HG03066 (cell line): Measurements from ENCODE around the gene GFY.
A peak's percentile ranks its signal among the peaks of the same experiment; 100 is the strongest.
"Not testable (repeated sequence)": the region's sequence is repeated elsewhere in the genome, so short reads cannot be mapped to it uniquely, and the experiment has no call there.

Experiments used
- ATAC-seq: cut with Tn5 transposase; IDR thresholded peaks from one replicate; pipeline ENCODE4 v1.9.1; 2021; ENCODE audit warnings: low read depth; ENCODE audit not compliant: unreplicated experiment

Gene GFY

GRCh38 chr19:49468199-49468598 lies 43.0 kb downstream of the GFY start:
- no peak for ATAC-seq

DNA sequence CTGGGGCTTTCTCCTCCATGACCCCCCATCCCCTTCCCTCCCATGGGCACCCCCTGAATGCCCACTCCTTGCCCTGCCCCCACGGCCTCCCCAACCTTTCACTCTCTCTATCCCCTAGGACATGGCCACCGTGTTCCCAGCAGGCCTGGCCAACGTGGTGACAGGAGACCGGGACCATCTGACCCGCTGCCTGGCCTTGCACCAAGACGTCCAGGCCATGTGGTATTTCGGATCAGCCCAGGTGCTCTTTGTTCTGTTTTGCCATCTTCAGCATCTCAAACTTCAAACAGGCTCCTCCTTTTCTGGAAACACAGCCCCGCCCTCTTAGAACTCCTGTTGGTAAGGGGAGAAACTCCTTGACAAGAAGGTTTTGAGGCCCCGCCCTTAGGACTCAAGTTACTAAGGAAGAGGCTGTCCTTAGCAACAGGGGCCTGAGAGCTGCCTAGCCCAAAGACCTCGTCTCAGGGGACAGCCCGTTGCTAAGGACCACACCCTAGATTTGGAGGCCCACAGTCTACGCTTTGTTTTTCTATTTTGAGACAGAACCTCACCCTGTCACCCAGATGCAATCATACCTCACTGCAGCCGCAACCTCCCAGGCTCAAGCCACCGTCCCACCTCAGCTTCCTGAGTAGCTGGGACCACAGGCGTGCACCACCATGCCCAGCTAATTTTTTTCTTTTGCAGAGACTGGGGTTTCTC lies 43.7 kb downstream of the GFY start:
- peak; percentile 45 for ATAC-seq

DNA sequence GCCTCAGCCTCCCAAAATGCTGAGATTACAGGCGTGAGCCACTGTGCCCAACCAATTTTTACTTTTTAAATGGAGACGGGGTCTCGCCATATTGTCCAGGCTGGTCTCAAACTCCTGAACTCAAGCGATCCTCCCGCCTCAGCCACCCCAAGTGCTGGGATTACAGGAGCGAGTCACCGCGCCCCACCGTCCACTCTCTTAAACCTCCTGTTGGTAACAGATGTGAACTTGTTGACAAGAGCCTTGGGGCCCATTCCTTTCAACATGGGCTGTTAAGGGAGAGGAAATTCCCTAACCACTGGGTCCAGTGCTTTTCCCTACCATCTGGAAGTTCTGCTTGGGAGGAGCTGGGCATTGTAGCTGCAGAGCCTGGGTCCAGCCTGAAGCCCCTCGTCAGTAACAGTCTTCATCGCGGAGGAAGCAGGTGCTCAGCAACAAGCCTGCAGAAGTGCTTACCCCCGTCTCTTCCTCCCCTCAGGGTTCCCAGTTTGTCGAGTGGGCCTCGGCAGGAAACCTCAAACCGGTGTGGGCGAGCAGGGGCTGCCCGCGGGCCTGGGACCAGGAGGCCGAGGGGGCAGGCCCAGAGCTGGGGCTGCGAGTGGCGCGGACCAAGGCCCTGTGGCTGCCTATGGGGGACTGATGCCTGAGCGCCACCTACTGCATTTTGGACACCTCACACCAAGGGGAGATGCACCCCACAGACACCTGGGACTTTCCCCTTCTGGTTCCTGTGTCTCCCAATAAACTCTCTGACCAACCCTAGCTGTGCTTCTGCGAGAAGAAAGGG lies 44.8 kb downstream of the GFY start:
- ATAC-seq, result no peak

DNA sequence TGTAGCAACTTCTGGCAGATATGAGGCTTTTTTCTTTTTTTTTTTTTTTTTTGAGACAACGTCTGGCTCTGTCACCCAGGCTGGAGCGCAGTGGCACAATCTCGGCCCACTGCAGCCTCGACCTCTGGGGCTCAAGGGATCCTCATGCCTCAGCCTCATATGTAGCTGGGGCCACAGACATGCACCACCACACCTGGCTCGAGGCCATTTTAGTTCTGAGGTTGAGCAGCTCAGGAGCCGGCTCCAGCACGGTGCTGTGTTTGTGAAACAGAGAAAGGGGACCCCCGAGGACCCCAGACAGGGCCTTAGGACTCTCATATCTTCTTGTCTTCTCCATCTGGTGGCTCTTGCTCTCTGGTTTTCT lies 45.4 kb downstream of the GFY start:
- ATAC-seq, result no peak

GRCh38 chr19:49472936-49473335 lies 47.7 kb downstream of the GFY start:
- ATAC-seq, result no peak

GRCh38 chr19:49473501-49473867 lies 48.3 kb downstream of the GFY start:
- not testable (repeated sequence) for ATAC-seq

GRCh38 chr19:49473868-49474541 lies 48.8 kb downstream of the GFY start, which contains the start of gene FLT3LG:
FLT3LG (plus strand) TSS chr19:49474215; CDS start chr19:49474640, 425 bp downstream.
- ATAC-seq, result no peak

DNA sequence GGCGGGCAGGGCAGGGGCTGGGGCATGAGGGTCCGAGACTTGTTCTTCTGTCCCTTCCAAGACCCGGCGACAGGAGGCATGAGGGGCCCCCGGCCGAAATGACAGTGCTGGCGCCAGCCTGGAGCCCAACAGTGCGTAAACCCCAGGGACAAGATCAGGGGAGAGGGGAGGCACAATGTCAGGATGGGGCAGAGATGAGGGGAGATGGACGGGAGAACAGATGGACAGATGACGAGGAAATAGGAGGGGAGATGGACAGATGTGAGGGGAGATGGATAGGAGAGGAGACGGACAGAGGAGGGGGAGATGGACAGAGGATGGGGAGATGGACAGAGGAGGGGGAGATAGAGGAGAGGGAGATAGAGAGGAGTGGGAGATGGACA lies 49.3 kb downstream of the GFY start:
- no peak for ATAC-seq

- ATAC-seq, result no peak
Measured at GRCh38 chr19:49475191-49475917, 50.2 kb downstream of the GFY start.

- no peak for ATAC-seq
Measured at GRCh38 chr19:49475995-49476880, 51.0 kb downstream of the GFY start.
